NK-92 (cell line): ENCODE measurements around the gene COL4A5.
"Not testable (repeated sequence)": the region's sequence is repeated elsewhere in the genome, so short reads cannot be mapped to it uniquely, and the experiment has no call there.

Experiments
- DNase-seq: peaks from one replicate; lab custom pipeline; 2025; ENCODE audit not compliant: unreplicated experiment; lab: John Stamatoyannopoulos, UW

COL4A5 gene

DNA sequence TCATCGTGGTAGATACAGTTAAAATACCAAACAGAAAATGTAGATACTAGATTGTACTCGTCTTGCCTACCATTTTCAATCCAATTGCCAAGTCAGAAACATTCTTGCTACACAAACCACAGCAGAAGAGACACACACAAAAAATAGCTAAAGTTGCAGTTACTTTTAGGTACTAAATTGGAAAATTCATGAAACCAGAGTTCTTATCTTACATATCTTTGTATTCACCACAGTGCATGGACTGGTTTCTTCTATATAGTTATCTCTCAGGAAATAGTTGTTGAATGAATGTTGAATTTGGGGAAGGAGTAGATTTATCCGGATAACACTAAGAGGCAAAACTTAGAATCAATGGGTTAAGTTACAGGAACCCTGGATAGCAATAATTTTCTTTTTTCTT, 14.2 kb downstream of the COL4A5 start:
- no peak for DNase-seq

DNA sequence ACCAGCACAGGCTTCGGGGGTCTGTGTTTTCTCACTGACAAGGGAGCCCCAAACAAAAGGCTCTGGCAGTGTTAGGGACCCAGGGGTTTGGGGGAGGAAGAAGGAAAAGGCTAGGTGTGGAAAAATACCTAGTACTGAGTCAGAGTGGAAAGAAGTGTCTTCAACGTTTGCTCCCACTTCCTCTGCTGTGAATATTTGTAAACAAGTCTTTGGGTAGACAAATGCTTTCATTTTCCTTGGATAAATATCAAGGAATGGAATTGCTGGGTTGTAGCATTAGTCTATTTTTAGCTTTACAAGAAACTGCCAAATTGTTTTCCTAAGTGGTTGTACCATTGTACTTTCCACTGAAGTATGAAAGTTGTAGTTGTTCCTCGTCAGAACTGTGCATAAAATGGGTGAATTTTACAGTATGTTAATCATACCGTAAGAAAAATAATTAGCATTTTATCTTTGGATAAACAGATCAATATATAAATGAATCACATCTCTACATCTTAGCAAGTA, 17.4 kb downstream of the COL4A5 start:
- DNase-seq: no peak

DNA sequence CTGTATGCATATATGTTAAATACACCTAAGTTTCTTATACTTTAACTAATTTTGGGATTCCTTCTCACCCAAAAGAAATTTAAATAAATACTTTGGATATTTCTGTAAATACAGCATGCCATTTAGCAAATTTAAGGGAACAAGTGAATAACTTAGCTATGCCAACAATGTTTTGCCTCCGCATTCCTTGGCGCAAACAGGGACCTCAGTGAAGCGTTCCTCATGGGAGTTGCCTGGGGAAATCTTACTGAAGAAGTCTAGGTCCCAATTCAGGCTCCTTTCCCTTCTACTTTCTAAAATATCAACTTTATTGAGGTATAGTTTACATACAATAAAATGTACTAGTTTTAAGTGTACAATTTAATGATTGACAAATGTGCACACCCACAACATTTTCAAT, 25.0 kb downstream of the COL4A5 start:
- DNase-seq: no peak

DNA sequence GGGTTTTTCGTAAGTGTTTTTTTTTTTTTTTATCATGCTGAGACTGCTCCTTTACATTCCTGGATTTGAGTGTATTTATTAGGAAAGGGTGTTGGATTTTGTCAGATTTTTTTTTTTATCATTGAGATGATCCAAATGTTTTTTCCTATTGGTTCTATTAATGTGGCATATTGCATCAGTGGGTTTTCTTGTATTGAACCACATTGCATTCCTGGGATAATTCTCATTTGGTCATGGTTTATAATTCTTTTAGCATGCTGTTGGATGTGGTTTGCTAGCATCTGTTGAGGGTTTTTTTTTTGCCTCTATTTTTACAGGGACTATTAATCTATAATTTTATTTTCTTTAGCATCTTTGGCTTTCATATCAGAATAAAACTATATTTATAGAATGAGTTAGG, 28.8 kb downstream of the COL4A5 start:
- DNase-seq: no peak

DNA sequence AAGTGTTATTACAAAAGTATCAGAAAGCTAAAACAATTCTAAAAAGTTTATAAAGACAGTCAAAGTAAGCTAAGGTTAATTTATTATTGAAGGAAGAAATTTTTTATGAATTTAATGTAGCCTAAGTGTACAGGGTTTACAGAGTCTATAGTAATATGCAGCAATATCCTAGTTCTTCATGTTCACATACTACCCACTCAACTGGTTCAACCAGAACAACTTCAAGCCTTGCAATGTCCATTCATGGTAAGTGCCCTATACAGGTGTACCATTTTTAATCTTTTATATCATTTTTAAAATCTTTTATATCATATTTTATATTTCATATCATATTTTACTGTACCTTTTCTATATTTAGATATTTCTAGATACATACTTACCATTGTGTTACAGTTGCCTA, 34.3 kb downstream of the COL4A5 start:
- DNase-seq: no peak

DNA sequence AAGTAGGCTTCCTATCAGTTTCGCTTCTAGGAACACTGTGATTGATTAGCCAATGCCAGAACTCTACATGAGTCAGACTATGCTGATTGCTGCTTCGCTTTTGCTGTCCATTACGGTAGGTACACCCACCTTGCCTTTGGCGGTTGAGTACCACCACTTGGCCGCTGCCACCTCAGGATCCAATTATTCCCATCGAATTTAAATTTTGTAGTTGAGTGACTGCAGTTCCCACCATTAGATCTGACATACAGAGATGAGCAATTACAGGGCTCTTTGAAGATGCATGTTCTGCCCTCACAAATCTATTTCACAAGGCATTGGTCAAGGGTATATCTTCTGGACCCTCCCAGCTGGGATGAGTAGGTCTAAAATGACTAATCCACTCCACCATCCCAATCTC, 41.9 kb downstream of the COL4A5 start:
- DNase-seq: not testable (repeated sequence)

DNA sequence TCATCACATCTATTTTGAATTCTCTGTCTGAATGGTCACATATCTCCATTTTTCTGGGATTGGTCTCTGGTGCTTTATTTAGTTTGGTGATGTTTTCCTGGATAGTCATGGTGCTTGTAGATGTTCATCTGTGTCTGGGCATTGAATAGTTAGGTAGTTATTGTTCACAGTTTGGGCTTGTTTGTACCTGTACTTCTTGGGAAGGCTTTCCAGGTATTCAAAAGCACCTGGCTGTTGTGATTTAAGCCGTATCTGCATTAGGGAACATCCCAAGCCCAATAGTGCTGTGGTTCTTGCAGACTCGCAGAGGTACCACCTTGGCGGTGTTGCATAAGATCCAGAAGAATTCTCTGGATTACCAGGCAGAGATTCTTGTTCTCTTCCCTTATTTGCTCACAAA, 44.6 kb downstream of the COL4A5 start:
- no peak for DNase-seq

DNA sequence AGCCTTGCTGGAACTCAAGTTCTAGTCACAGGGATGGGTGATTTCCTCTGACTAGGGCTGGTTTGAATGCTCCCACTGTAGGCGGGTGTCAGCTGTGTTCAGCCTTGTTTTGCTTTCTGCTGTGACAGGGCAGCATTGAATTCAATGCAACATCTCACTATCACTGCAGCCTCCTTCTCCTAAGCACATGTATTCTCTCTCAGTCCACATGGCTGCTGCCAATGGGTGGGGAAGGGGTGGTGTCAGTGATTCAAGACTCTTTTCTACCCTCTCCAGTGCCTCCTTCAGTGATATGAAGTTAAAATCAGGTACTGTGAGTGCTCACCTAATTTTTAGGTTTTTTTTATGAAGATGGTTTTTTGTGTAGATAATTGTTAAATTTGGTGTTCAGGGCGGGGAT, 46.3 kb downstream of the COL4A5 start:
- DNase-seq: no peak

DNA sequence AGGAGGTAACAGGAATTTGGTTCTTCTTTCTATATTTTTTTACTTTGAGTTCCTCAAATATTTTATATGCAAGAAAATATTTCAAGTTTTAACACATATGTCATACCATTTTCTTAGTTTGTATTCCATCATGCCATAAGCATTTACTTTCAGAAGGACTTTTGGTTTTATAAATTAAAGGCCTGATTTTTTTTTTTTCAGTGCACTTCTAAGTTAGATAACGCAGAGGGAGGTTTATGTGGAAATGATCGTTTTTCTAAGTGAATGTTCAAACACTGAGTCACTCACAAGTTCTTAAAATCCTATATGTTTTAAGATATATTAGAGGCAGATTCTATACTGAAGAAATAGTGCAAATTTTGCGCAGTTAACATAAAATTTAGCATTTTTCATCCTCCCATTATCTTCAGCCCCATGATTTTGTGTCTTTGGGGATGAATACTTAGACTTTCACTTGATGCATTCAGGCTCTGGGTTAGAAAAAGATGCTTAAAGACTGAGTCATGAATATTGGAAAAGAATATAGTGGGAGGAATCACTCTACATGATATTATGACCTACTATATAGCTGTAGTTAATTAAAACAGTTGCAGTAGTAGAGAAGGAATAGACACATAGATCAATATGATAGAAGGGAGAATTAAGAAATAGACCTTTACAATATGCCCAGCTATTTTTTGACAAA, 54.9 kb downstream of the COL4A5 start:
- DNase-seq: no peak

DNA sequence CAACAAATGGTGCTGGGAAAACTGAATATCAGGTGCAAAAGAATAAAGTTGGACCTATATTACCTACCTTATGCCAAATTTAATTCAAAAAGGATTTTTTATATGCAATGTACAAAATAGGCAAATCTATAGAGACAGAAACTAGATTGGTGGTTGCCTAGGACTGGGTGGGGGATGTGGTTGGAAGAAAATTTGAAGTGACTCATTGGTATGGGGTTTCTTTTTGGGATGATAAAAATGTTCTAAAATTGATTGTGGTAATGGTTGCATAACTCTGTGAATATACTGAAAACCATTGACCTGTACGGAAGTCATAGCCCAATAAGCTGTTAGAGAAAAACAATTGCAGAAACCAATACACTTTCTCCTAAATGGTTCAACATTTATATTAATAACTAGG, 72.1 kb downstream of the COL4A5 start:
- DNase-seq: no peak

DNA sequence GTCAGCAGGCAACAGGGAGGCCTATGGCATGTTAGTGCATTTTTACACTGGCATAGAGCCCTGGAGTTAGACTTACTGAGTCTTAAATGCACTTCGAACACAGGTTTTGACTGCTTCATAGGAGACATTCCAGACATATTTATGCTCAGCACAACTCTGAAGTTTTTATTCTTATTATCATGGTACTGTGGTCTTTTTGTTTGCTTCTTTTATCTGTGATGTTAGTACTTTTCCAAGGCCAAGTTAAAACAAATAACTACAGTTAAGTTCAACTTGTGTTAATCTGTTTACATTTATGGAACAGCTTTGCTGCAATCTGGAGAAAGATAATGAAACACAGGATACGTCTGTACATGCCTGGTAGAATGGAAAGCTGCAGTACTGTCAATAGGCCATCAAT, 76.5 kb downstream of the COL4A5 start:
- DNase-seq: no peak

DNA sequence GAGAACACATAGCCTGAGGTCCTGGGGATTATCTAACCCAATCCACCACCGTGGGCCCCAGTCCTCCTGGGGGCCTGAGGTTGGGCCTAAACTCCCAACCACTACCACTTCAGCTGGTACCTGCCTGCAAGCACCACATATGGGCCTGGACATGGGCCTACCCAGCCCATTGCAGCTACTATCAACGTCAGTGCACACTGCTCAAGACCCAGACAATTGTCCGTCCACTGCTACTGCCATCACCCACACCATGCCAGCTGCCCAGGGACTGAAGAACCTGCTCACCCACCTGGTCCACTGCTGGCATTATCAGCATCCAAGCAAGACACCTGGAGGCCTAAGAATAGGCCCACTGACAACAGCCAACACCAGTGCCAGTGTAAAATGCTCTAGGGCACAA, 88.1 kb downstream of the COL4A5 start:
- no peak for DNase-seq

DNA sequence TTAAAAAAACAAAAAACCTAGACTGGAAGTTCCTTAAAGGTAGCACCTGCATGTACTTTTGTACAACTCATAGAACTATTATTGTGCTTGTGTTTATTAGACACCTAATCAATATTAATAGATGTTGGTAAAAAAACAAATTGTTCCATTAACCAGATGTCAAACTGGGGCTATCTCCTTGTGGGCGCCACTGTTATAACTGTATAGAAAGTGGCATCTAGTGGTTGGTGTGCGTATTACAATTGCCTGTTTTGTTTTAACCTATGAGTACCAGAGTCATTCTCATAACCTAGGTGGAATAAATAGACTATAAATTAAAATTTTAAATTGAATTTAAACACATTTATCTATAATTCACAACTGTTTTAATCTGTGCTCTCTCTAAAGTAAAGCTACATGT, 97.4 kb downstream of the COL4A5 start:
- no peak for DNase-seq

DNA sequence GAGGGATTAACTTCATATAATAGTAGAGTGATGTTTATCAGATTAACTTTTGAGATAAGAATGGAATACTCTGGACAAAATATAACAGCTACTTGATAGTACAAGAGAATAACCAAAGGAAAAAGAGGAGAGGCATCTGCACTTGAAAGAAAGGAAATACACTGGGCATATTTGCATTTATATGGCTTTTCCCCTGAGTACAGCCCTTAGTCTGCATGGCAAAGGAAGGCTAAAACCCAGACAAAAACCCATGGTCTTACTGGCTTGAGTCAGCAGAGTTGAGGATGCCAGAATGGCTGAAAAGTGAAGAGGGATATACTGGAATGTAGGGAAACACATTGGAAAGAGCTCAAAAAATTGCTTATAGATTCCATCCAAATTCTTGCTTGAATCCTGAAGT, 101.6 kb downstream of the COL4A5 start:
- no peak for DNase-seq

DNA sequence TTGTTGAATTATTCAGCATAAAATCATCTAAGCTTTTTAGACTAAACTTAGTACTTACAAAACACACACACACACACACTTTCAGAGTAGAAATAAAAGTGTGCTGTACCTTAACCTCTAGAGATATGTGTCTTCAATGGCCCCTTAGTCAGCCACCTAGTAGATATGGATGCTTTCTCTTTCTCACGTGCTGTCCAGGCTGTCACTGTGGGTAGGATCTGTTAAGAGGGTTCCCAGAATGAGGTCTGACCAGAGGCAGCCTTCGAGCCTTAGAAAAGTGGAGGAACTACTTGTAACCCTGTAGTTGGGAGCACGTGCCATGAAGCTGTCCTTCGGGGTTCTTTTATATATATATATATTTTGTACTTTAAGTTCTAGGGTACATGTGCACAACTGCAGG, 117.9 kb downstream of the COL4A5 start:
- DNase-seq: no peak

DNA sequence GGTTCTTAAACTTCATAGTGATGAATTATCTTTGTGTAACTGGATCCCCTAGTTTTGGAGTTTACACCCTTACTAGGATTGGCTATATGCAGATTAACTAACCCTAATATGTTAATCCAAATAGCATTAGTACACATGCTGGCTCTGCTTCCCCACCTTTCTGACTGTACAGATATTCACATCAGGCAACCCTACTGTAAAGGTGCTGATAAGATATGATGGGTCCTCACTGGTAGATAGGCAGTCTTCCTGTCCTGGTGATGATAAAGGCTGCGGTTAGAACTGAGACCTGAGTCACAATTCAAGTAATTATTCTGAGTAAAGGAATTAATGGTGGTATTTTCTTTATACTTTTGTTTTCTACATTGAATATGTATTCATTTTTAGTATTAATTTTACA, 118.6 kb downstream of the COL4A5 start:
- DNase-seq: no peak

DNA sequence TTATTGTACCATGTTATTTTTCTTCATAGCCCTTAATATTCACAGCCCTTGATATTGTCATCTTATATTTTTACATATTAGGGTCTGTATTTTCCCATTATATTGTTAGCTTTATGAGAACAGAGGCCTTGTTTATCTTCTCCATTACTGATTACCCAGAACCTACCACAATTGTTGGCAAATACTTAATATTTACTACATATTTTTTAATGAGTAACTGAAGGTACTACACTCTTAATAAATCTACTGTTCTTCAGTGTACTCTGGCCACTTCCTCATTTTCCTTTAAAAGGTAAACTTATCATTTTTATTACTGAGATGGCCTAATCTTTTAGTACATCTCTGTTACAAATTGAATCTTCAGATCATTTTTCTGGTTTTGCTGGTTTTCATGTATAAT, 133.5 kb downstream of the COL4A5 start:
- DNase-seq: no peak

DNA sequence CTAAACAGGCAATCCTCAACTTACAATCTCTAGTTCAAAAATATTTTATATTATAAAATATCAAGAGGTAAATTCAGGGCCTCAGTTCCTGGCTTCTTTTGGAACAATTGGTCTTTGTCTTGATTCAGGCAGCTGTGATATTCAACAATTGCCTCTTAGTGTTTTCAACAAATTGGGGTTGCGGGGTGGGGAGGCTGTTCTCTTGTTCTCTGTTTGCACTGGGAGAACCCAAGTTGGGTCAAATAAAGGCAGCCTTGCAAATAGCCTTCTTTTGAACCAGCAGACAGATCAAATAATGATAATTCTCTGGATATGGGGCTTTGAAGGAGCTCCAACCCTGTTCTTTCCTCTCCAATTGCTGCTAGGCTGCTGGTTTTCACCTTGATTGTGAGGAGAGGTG, 142.5 kb downstream of the COL4A5 start:
- DNase-seq: no peak

DNA sequence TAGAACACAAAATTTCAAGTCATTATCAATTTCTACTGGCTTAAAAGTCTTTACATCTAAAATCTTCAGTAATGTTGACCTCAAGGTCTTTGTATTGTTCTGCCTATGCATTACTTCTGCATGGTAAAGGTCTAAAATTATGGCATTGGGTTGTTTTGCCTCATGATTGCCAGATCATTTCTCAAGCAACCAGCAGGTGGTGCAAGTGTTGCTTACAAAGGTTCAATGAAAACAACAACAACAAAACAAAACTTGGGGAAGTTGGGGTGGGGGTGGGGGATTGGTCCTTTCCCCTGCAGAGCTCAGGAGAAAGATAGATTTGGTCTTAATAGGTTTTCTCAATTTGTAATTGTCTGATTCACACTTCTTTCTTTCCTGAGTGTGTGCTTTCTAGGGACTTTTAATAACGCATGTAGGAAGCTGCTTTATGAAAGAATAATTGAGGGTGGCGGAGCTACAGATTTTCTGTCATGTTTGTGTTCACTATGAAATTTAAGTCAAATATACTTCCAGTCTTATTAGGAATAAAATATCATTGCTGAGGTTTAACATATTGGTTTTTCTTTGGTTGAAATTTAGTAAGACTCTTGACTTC, 145.1 kb downstream of the COL4A5 start:
- no peak for DNase-seq

DNA sequence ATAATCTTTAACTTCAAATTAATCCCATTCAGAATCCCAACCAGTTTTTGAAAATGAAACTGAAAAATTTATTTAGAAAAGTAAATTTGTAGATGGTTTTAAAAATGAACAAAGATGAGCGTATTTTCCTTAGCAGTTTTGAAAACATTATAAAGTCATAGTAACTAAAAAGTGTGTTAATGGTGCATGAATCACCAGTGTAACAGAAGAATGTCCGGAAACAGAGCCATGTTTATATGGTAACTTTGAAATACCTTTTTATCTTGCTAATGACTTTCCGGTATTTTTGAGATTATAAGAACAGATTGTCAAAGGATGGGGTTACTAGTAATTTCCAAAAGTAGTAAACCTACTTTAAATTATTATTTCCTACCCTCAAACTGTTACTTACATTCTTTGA, 150.9 kb downstream of the COL4A5 start:
- DNase-seq: no peak

DNA sequence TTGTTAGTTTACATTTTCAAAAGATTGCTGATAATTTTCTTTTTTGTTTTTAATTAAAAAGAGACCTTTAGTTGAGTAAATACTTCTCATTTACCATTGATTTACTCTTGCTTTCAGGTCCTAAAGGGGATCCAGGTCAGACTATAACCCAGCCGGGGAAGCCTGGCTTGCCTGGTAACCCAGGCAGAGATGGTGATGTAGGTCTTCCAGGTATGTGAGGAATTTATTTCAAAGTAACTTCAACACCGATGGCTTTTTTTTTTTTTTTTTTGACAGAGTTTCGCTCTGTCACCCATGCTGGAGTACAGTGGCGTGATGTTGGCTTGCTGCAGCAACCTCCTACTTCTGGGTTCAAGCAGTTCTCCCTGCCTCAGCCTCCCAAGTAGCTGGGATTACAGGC, 161.6 kb downstream of the COL4A5 start:
- no peak for DNase-seq

DNA sequence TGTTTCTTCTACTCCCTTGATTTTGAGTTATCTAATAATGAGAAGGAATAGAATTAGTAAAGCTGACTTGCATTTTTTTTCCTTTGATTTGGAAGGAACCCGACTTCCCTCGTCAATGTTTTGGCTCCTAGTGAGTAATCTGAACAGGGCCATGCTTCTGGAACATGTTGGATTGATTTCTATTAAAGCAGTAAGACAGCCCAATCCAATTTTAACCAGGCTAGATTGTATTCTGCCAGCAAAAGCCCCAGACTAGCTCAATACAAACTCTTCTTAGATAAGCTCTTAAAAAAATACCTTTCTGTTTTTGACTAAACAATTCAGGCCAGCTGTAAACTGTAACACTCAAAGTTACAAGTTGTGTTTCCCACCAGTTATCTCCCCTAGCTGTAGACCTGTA, 170.5 kb downstream of the COL4A5 start:
- DNase-seq: no peak

DNA sequence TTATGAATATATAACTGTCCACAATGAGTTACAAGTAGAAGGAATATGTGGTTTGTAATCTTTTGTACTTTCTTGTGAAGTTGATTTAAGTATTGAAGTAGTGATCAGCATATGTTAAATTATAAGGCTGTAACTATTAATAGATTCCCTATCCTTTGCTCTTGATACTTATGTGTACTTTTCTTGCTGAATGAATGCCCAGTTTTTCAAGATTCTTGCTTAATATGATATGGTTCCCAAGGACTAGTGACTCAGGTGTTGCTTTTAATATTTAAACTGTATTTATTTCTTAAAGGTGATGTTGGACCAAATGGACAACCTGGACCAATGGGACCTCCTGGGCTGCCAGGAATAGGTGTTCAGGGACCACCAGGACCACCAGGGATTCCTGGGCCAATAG, 175.0 kb downstream of the COL4A5 start:
- no peak for DNase-seq
